B cell (primary cell): ENCODE data around the gene PPP2R5A. TPM values are rescaled to one million over a fixed set of nuclear protein-coding genes. Genes with fewer than 3 reads are reported as not detected.

ENCODE experiments used
- ATAC-seq: fragments of 200-7000 bp; cut with Tn5 transposase; one replicate; pipeline ENCODE4 v1.10.0; 2021; ENCODE audit warnings: low read depth, mild to moderate bottlenecking, moderate number of reproducible peaks, moderate library complexity
- CTCF ChIA-PET: fragments of 350-600 bp; sonication (Branson Sonifier 250); formaldehyde crosslinking; loops from one replicate; lab custom pipeline; 2021; ENCODE audit warnings: antibody characterized with exemption, inconsistent platforms; lab: Charles Lee
- POLR2A ChIA-PET: fragments of 350-600 bp; sonication (Branson Sonifier 250); formaldehyde crosslinking; loops from one replicate; lab custom pipeline; 2021; ENCODE audit warnings: antibody characterized with exemption; lab: Charles Lee
- DNase-seq: peaks from one replicate; pipeline ENCODE4 v3.0.0; 2013
- H2AFZ ChIP-seq: 2 replicates; pipeline ENCODE4 v1.6.1; 2012; ENCODE audit warnings: mild to moderate bottlenecking, low read depth, low read length; ENCODE audit not compliant: insufficient read depth, poor library complexity, severe bottlenecking
- H3K27ac ChIP-seq, 2 donors: 1 replicate in 1 of 2; 2 replicates in 1 of 2; pipeline ENCODE4 v1.5.1; 2012 to 2013; ENCODE audit warnings: low read length in 2 of 2, mild to moderate bottlenecking in 2 of 2, moderate library complexity in 1 of 2
- H3K27me3 ChIP-seq, 4 experiments: fragments of 200-600 bp in 1 of 4; sonication (generic) in 1 of 4; replicated peaks in 1 of 4; 1 replicate in 2 of 4; 2 replicates in 2 of 4; pipeline versions ENCODE4 v1.6.1 to v1.7.0; 2013 to 2016; ENCODE audit warnings: low read length in 3 of 4, mild to moderate bottlenecking in 2 of 4, mixed read lengths in 1 of 4, moderate library complexity in 1 of 4; ENCODE audit not compliant: insufficient read depth in 4 of 4, control insufficient read depth in 3 of 4; ENCODE audit errors: control extremely low read depth in 1 of 4
- H3K36me3 ChIP-seq, 2 experiments: replicated peaks in 1 of 2; 1 replicate in 1 of 2; 2 replicates in 1 of 2; pipeline versions ENCODE4 v1.6.1 to v1.7.1; 2013; ENCODE audit warnings: low read length in 1 of 2; ENCODE audit not compliant: insufficient read depth in 2 of 2, control insufficient read depth in 1 of 2; ENCODE audit errors: control extremely low read depth in 1 of 2, extremely low read depth in 1 of 2
- H3K4me1 ChIP-seq, 2 donors: fragments of 200-600 bp in 1 of 2; sonication (generic) in 1 of 2; 1 replicate in 1 of 2; 2 replicates in 1 of 2; pipeline versions ENCODE4 v1.5.1 to v1.6.1; 2013 to 2017; ENCODE audit warnings: low read length in 2 of 2; ENCODE audit not compliant: control insufficient read depth in 2 of 2, insufficient read depth in 2 of 2
- H3K4me2 ChIP-seq: replicated peaks from 2 replicates; pipeline ENCODE3; 2012; ENCODE audit warnings: mild to moderate bottlenecking, low read depth, low read length; ENCODE audit not compliant: poor library complexity, severe bottlenecking
- H3K4me3 ChIP-seq, 5 experiments: fragments of 200-600 bp in 1 of 5; sonication (generic) in 1 of 5; 1 replicate in 3 of 5; 2 replicates in 2 of 5; pipeline versions ENCODE4 v1.5.1 to v1.7.0; 2011 to 2016; ENCODE audit warnings: low read length in 4 of 5, mild to moderate bottlenecking in 4 of 5, low read depth in 2 of 5, control low read depth in 1 of 5, moderate library complexity in 1 of 5; ENCODE audit not compliant: insufficient read depth in 1 of 5; ENCODE audit errors: control extremely low read depth in 1 of 5, extremely low read depth in 1 of 5
- H3K79me2 ChIP-seq: fragments of 200-600 bp; sonication (generic); one replicate; pipeline ENCODE4 v1.6.0; 2016; ENCODE audit warnings: low read length; ENCODE audit not compliant: control insufficient read depth, insufficient read depth
- H3K9ac ChIP-seq: fragments of 200-600 bp; sonication (generic); 2 replicates; pipeline ENCODE4 v1.6.1; 2017; ENCODE audit warnings: mild to moderate bottlenecking, low read length, moderate library complexity
- H3K9me3 ChIP-seq, 3 donors: one replicate each; pipeline versions ENCODE4 v1.6.1 to v1.7.1; 2013; ENCODE audit warnings: low read length in 2 of 3; ENCODE audit not compliant: control insufficient read depth in 2 of 3, insufficient read depth in 1 of 3; ENCODE audit errors: control extremely low read depth in 1 of 3
- H4K20me1 ChIP-seq: 2 replicates; pipeline ENCODE4 v1.6.0; 2012; ENCODE audit warnings: mild to moderate bottlenecking, low read length; ENCODE audit not compliant: insufficient read depth, control insufficient read depth, poor library complexity, severe bottlenecking
- H3K27ac Mint-ChIP-seq: one replicate; pipeline ENCODE4 v1.8.0; 2021; ENCODE audit warnings: mixed read lengths
- H3K27me3 Mint-ChIP-seq: one replicate; pipeline ENCODE4 v1.8.0; 2021; ENCODE audit warnings: mixed read lengths
- H3K4me1 Mint-ChIP-seq: one replicate; pipeline ENCODE4 v1.8.0; 2021; ENCODE audit warnings: mixed read lengths
- H3K4me3 Mint-ChIP-seq: one replicate; pipeline ENCODE4 v1.8.0; 2021; ENCODE audit warnings: mixed read lengths
- H3K9me3 Mint-ChIP-seq: one replicate; pipeline ENCODE4 v1.8.0; 2022; ENCODE audit warnings: mixed read lengths; ENCODE audit not compliant: insufficient read depth
- CTCF ChIP-seq: fragments of 200-600 bp; IDR thresholded peaks from one replicate; pipeline ENCODE4 v1.8.0; 2022; ENCODE audit warnings: antibody characterized with exemption, mild to moderate bottlenecking
- EZH2 ChIP-seq: IDR thresholded peaks from 2 replicates; pipeline ENCODE4 v1.6.1; 2012; ENCODE audit warnings: borderline replicate concordance, low read depth, mild to moderate bottlenecking, moderate library complexity, low read length; ENCODE audit not compliant: insufficient read depth, poor library complexity, severe bottlenecking
- WGBS: methylation state at CpG from one replicate; pipeline ENCODE4 v1.1.5; 2013; ENCODE audit warnings: missing lambda C conversion rate; ENCODE audit not compliant: insufficient coverage; 5-methylcytosine and 5-hydroxymethylcytosine counted together
- intact Hi-C: fragments of 100-400 bp; cut with micrococcal nuclease; formaldehyde crosslinking; loops from one replicate; pipeline ENCODE4 v1.10.0; 2022
- polyA plus RNA-seq: library from polyadenylated mRNA; depleted of rRNA; stranded (reverse); fragments of >200 nt; gene quantifications from 2 replicates; pipeline ENCODE4 v1.2.3, GENCODE V29; 2012
- total RNA-seq, 2 donors: library from RNA; stranded (reverse); fragments of 120-200 nt in 1 of 2; gene quantifications; 1 replicate in 1 of 2; 2 replicates in 1 of 2; pipeline versions ENCODE4 v1.2.3 to v1.2.4, GENCODE V29; 2013 to 2022

Gene PPP2R5A
- total and polyA plus RNA-seq, 2 donors (not counting 1 experiment from before 2014, with no cell fraction given): 22.4 to 43.4 TPM

DNA sequence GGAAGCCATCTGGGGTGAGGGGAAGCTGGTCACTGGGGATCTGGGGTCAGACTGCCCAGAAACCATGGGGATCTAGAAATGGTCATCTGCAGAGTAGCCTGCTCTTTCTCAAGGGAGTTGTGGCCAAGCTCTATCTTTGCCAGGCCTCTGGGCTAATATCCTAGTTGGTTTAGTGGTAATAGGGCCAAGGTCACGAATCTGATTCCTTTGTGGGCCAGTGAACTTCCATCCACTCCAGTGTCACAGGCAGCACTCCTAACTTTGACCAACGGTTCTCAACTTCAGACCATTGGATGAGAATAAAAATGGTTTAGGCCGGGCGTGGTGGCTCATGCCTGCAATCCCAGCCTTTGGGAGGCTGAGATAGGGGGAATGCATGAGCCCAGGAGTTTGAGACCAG, 28.1 kb upstream of the PPP2R5A start:
- Histone ChIP-seq H3K79me2 (no peaks in the 10 kb centered on the region), H3K27ac (peak overlapping the region; percentile 71 to 78), H4K20me1 (no peaks in the 10 kb centered on the region), H3K27me3 (no peaks in the 10 kb centered on the region), H3K36me3 (no peaks in the 10 kb centered on the region), H3K9me3 (peaks cover 0 to 6% (median 0%) of the 10 kb centered on the region in 3 donors), H3K4me2 (no peak overlapping the region), H3K9ac (no peak overlapping the region), H2AFZ (no peak overlapping the region), H3K4me1 (peaks cover 30 to 34% of the 10 kb centered on the region in 2 donors), H3K4me3 (no peak overlapping the region)
- intact Hi-C loops: no loop called here
- TF ChIP-seq CTCF (no peak), EZH2 (no peak)
- CTCF ChIA-PET: no interaction called here
- DNase-seq (no peak), ATAC-seq (no peak)
- Mint-ChIP-seq H3K9me3 (no peaks in the 10 kb centered on the region), H3K4me3 (no peak overlapping the region), H3K4me1 (peaks cover 32% of the 10 kb centered on the region), H3K27ac (peak overlapping the region; percentile 82), H3K27me3 (no peaks in the 10 kb centered on the region)
- POLR2A ChIA-PET: no interaction called here
- no CpG with 5 or more reads among the region's 4 CpGs for WGBS

DNA sequence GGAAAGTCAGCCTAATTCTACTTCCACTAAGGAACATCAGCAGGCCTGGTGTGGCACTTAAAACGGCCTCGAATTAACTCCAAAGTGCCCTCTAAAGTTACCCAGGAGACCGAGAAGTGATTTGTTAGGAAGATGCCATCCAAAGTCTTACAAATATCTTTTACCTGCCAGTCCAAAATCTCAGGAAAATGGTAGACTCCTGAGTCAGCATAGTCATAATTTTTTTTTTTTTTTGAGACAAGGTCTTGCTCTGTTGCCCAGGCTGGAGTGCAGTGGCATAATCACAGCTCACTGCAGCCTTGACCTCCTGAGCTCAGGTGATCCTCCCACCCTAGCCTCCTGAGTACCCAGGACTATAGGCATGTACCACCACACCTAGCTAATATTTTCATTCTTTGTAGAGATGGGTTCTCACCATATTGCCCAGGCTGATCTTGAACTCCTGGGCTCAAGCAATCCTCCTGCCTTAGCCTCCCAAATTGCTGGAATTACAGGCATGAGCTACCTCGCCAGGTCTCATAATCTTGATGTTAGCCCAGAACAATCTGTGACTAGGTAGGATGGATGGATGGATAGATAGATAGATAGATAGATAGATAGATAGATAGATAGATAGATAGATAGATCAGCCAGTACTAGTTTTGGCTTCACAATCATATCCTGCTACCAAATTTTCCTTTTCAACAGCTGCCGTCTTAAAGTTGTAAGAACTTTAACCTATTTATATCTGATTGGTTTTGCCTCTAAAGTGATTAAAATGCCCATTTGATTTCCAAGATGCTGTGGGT, 25.3 kb upstream of the PPP2R5A start:
- intact Hi-C loops: no loop called here
- no peak overlapping the region for H3K4me3 Mint-ChIP-seq
- ChIA-PET CTCF (interaction anchor here (1.1 kb wide), 1 partner anchor 190 kb away, joined by 3 read pairs; no protein-coding TSS in a partner anchor), POLR2A (interaction anchor here (0.7 kb wide), 1 partner anchor 941 kb away, joined by 3 read pairs; no protein-coding TSS in a partner anchor)
- no CpG with 5 or more reads among the region's 5 CpGs for WGBS
- no peaks in the 10 kb centered on the region for H4K20me1 ChIP-seq
- no peak overlapping the region for H3K27ac Mint-ChIP-seq
- no peak overlapping the region for H2AFZ ChIP-seq
- no peaks in the 10 kb centered on the region for H3K79me2 ChIP-seq
- no peak overlapping the region for H3K4me3 ChIP-seq
- no peaks in the 10 kb centered on the region for H3K27me3 Mint-ChIP-seq
- no peak overlapping the region for H3K27ac ChIP-seq
- peaks cover 22% of the 10 kb centered on the region for H3K4me1 Mint-ChIP-seq
- H3K9me3 ChIP-seq: peaks cover 0 to 6% (median 0%) of the 10 kb centered on the region in 3 donors
- DNase-seq: no peak
- no peaks in the 10 kb centered on the region for H3K27me3 ChIP-seq
- peaks cover 22 to 24% of the 10 kb centered on the region in 2 donors for H3K4me1 ChIP-seq
- no peaks in the 10 kb centered on the region for H3K9me3 Mint-ChIP-seq
- no peak overlapping the region for H3K9ac ChIP-seq
- no peak overlapping the region for H3K4me2 ChIP-seq
- TF ChIP-seq CTCF (no peak), EZH2 (no peak)
- no peak for ATAC-seq
- no peaks in the 10 kb centered on the region for H3K36me3 ChIP-seq
